GM19395 (cell line): ENCODE results near the gene MPI.
"Not testable (repeated sequence)": the region's sequence is repeated elsewhere in the genome, so short reads cannot be mapped to it uniquely, and the experiment has no call there.

ENCODE experiments used
- ATAC-seq: cut with Tn5 transposase; IDR thresholded peaks from one replicate; pipeline ENCODE4 v1.9.1; 2021; ENCODE audit warnings: mild to moderate bottlenecking, moderate library complexity; ENCODE audit not compliant: unreplicated experiment

MPI gene

GRCh38 chr15:74863239-74864056 is 26.4 kb upstream of the MPI start:
- ATAC-seq: no peak

GRCh38 chr15:74864296-74864695 is 25.5 kb upstream of the MPI start:
- ATAC-seq: no peak

- no peak for ATAC-seq
Measured at GRCh38 chr15:74865316-74865715, 24.5 kb upstream of the MPI start.

GRCh38 chr15:74866090-74866489 is 23.8 kb upstream of the MPI start:
- ATAC-seq: no peak

GRCh38 chr15:74867466-74868038 is 22.3 kb upstream of the MPI start:
- ATAC-seq: no peak

- no peak for ATAC-seq
Measured at GRCh38 chr15:74868059-74868458, 21.8 kb upstream of the MPI start.

- ATAC-seq: no peak
Measured at GRCh38 chr15:74869372-74869725, 20.5 kb upstream of the MPI start.

- peak; percentile 72 for ATAC-seq
Measured at GRCh38 chr15:74869726-74870407, 20.0 kb upstream of the MPI start.

GRCh38 chr15:74870436-74871215 is 19.2 kb upstream of the MPI start:
- no peak for ATAC-seq

GRCh38 chr15:74872702-74873035 is 17.2 kb upstream of the MPI start:
- ATAC-seq: no peak

- ATAC-seq: peak; percentile 71
Measured at GRCh38 chr15:74873036-74873755, 16.6 kb upstream of the MPI start, which contains the start of gene SCAMP2. TSS of gene SCAMP2 (minus strand) at chr15:74873365. CDS start at chr15:74873255, 110 bp downstream.

GRCh38 chr15:74873756-74874424 is 16.0 kb upstream of the MPI start:
- no peak for ATAC-seq

GRCh38 chr15:74878273-74878672 is 11.6 kb upstream of the MPI start:
- no peak for ATAC-seq

GRCh38 chr15:74882528-74882927 is 7.3 kb upstream of the MPI start:
- ATAC-seq: no peak

GRCh38 chr15:74884428-74885223 is 5.2 kb upstream of the MPI start:
- no peak for ATAC-seq

GRCh38 chr15:74885461-74885860 is 4.4 kb upstream of the MPI start:
- ATAC-seq: no peak

GRCh38 chr15:74887537-74888193 is 2.2 kb upstream of the MPI start:
- not testable (repeated sequence) for ATAC-seq

GRCh38 chr15:74888716-74889115 is 1.1 kb upstream of the MPI start:
- ATAC-seq: no peak

- ATAC-seq: peak; percentile 20
Measured at GRCh38 chr15:74889390-74889882, 406 bp upstream of the MPI start.
